Peyer's patch (tissue), 4 donors: ENCODE data around the gene ERC2.

Source experiments
- POLR2A ChIP-seq, 2 donors: fragments of 450-650 bp; IDR thresholded peaks; one replicate each; pipeline ENCODE4 v1.5.1; 2017; ENCODE audit warnings: antibody characterized with exemption in 2 of 2, mild to moderate bottlenecking in 2 of 2, moderate library complexity in 2 of 2
- TF ChIP-seq, protein P1 (sequence below), 6 experiments: fragments of 450-650 bp in 4 of 6; fragments of 200-600 bp in 2 of 6; sonication (generic) in 1 of 6; IDR thresholded peaks; one replicate each; pipeline ENCODE4 v1.5.1; 2017 to 2019; ENCODE audit warnings: antibody characterized with exemption in 6 of 6, mild to moderate bottlenecking in 3 of 6, moderate library complexity in 1 of 6

GRCh38 chr3:55724407-55724784, 743.9 kb downstream of the ERC2 start:
- TF ChIP-seq, protein P1, sequence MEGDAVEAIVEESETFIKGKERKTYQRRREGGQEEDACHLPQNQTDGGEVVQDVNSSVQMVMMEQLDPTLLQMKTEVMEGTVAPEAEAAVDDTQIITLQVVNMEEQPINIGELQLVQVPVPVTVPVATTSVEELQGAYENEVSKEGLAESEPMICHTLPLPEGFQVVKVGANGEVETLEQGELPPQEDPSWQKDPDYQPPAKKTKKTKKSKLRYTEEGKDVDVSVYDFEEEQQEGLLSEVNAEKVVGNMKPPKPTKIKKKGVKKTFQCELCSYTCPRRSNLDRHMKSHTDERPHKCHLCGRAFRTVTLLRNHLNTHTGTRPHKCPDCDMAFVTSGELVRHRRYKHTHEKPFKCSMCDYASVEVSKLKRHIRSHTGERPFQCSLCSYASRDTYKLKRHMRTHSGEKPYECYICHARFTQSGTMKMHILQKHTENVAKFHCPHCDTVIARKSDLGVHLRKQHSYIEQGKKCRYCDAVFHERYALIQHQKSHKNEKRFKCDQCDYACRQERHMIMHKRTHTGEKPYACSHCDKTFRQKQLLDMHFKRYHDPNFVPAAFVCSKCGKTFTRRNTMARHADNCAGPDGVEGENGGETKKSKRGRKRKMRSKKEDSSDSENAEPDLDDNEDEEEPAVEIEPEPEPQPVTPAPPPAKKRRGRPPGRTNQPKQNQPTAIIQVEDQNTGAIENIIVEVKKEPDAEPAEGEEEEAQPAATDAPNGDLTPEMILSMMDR (IDR thresholded peaks at IDR 0.05), result no peak
- no peak for TF ChIP-seq POLR2A (IDR thresholded peaks at IDR 0.05)
